Vagina (tissue), 2 donors: ENCODE data around the gene GPR153.

Source experiments
- CTCF ChIP-seq, 3 experiments: fragments of 450-650 bp in 2 of 3; fragments of 200-600 bp in 1 of 3; sonication (generic) in 1 of 3; IDR thresholded peaks; one replicate each; pipeline ENCODE4 v1.5.1; 2017 to 2019; ENCODE audit warnings: antibody characterized with exemption in 3 of 3, mild to moderate bottlenecking in 2 of 3, moderate library complexity in 2 of 3
- POLR2A ChIP-seq, 2 donors: fragments of 450-650 bp; IDR thresholded peaks; one replicate each; pipeline ENCODE4 v1.6.1; 2017; ENCODE audit warnings: antibody characterized with exemption in 2 of 2, mild to moderate bottlenecking in 2 of 2, moderate library complexity in 2 of 2

- TF ChIP-seq POLR2A (IDR thresholded peaks at IDR 0.05) (no peak), CTCF (IDR thresholded peaks at IDR 0.05) (no peak)
Measured at GRCh38 chr1:6294890-6295556, 34.1 kb upstream of the GPR153 start.
